HepG2 (cell line): ENCODE measurements around the gene RMI2. TPM values are rescaled to one million over a fixed set of nuclear protein-coding genes. Genes with fewer than 3 reads are reported as not detected.

ENCODE experiments used
- CEBPZ ChIP-seq: IDR thresholded peaks from 2 replicates; pipeline ENCODE4 v1.6.1; 2012; ENCODE audit warnings: low read length, improper control_type of control experiment
- CENPX ChIP-seq: sonication (generic); formaldehyde crosslinking; IDR thresholded peaks from 2 replicates; pipeline ENCODE4 v1.9.0; 2021; ENCODE audit warnings: mild to moderate bottlenecking, missing genetic modification reagents, moderate library complexity
- ERF ChIP-seq: IDR thresholded peaks from 2 replicates; pipeline ENCODE4 v1.6.1; 2018; ENCODE audit warnings: missing biosample characterization, missing genetic modification reagents
- FOXK1 ChIP-seq: sonication (generic); formaldehyde crosslinking; IDR thresholded peaks from 2 replicates; pipeline ENCODE4 v1.4.0; 2020; ENCODE audit warnings: low read depth, missing genetic modification reagents, borderline replicate concordance
- FOXM1 ChIP-seq: sonication (generic); formaldehyde crosslinking; IDR thresholded peaks from 2 replicates; pipeline ENCODE4 v1.5.0; 2020; ENCODE audit warnings: missing genetic modification reagents
- MTA3 ChIP-seq: sonication (generic); formaldehyde crosslinking; IDR thresholded peaks from 2 replicates; pipeline ENCODE4 v1.4.0; 2020; ENCODE audit warnings: missing genetic modification reagents
- MTERF4 ChIP-seq: sonication (generic); formaldehyde crosslinking; IDR thresholded peaks from 2 replicates; pipeline ENCODE4 v1.8.0; 2023; ENCODE audit warnings: mild to moderate bottlenecking, missing genetic modification reagents
- MXD3 ChIP-seq: IDR thresholded peaks from 2 replicates; pipeline ENCODE4 v1.6.1; 2016; ENCODE audit warnings: mild to moderate bottlenecking, missing biosample characterization, missing genetic modification reagents
- NR2F6 ChIP-seq, 2 experiments: IDR thresholded peaks; 2 replicates each; pipeline ENCODE4 v1.6.1; 2016; ENCODE audit warnings: antibody characterized with exemption in 1 of 2, mild to moderate bottlenecking in 1 of 2
- NR3C1 ChIP-seq: sonication (generic); formaldehyde crosslinking; IDR thresholded peaks from 2 replicates; pipeline ENCODE4 v1.4.0; 2020; ENCODE audit warnings: missing genetic modification reagents
- SNAPC2 ChIP-seq: sonication (generic); formaldehyde crosslinking; IDR thresholded peaks from 2 replicates; pipeline ENCODE4 v1.8.1; 2022; ENCODE audit warnings: mild to moderate bottlenecking, missing genetic modification reagents
- SP2 ChIP-seq: sonication (generic); formaldehyde crosslinking; IDR thresholded peaks from 2 replicates; pipeline ENCODE4 v1.5.1; 2020; ENCODE audit warnings: mild to moderate bottlenecking, missing genetic modification reagents
- ZHX2 ChIP-seq, 2 experiments: sonication (generic) in 1 of 2; formaldehyde crosslinking in 1 of 2; IDR thresholded peaks; 2 replicates each; pipeline versions ENCODE4 v1.6.1 to v1.9.0; 2014 to 2022; ENCODE audit warnings: antibody characterized with exemption in 1 of 2, borderline replicate concordance in 1 of 2, inconsistent platforms in 1 of 2, low read depth in 1 of 2, missing genetic modification reagents in 1 of 2
- ZNF546 ChIP-seq: sonication (generic); formaldehyde crosslinking; conservative IDR thresholded peaks from 2 replicates; pipeline ENCODE4 v1.8.1; 2023; ENCODE audit warnings: mild to moderate bottlenecking, missing genetic modification reagents
- ZNF547 ChIP-seq: sonication (generic); formaldehyde crosslinking; IDR thresholded peaks from 2 replicates; pipeline ENCODE4 v1.5.1; 2020; ENCODE audit warnings: mild to moderate bottlenecking, missing genetic modification reagents
- polyA plus RNA-seq, 8 experiments: library from polyadenylated mRNA; depleted of rRNA in 3 of 8; stranded (reverse) in 7 of 8; unstranded in 1 of 8; fragments of >200 nt; fragmentation: Illumina TruSeq in 4 of 8; extraction: Trizol in 4 of 8; gene quantifications; 2 replicates each; pipeline versions ENCODE4 v1.2.1 to v1.2.3, GENCODE V29; 2011 to 2016; ENCODE audit warnings: low read depth in 4 of 8, missing spikeins in 1 of 8, mixed read lengths in 1 of 8; ENCODE audit not compliant: insufficient read depth in 1 of 8
- total RNA-seq, 5 experiments: library from RNA; depleted of rRNA; stranded (reverse); fragments of >200 nt; fragmentation: Illumina TruSeq; extraction: Trizol; gene quantifications; 2 replicates each; pipeline ENCODE4 v1.2.3, GENCODE V29; 2016; ENCODE audit warnings: low read depth in 1 of 5

Gene RMI2
- total and polyA plus RNA-seq, 2 of the 13 experiments (the other 11 are each of a cell fraction or from before 2014, with no cell fraction given) = 24.5 to 55.7 TPM

- TF ChIP-seq CEBPZ (no peak), ZNF546 (no peak; the same call in 1 of the 2 replicates), ZNF547 (CRISPR knock-in tag) (peak; percentile 12; the same call in 1 of the 2 replicates), SNAPC2 (CRISPR knock-in tag) (peak; percentile 81), FOXK1 (CRISPR knock-in tag) (peak; percentile 44; the same call in 1 of the 2 replicates), MXD3 (peak; percentile 56; the same call in 1 of the 2 replicates), CENPX (CRISPR knock-in tag) (no peak), MTERF4 (CRISPR knock-in tag) (no peak; the same call in 1 of the 2 replicates), FOXM1 (CRISPR knock-in tag) (no peak), NR3C1 (CRISPR knock-in tag) (no peak), MTA3 (CRISPR knock-in tag) (no peak), ZHX2 (IDR thresholded peaks at IDR 0.05; ENCODE audit: low read depth) (no peak), ZHX2 (CRISPR knock-in tag; IDR thresholded peaks at IDR 0.05; ENCODE audit: borderline replicate concordance) (no peak), ERF (CRISPR knock-in tag) (no peak), SP2 (CRISPR knock-in tag) (0 out of 2 replicates have a peak, but pooled peaks have one; percentile 35), NR2F6 (IDR thresholded peaks at IDR 0.05) (peak; percentile 76), NR2F6 (CRISPR knock-in tag; IDR thresholded peaks at IDR 0.05) (peak; percentile 92)
These were observed 36.6 kb upstream of the RMI2 start (continued) for GRCh38 chr16:11308493-11309283.
